Measurements from ENCODE around the gene PEF1. TPM values are rescaled to one million over a fixed set of nuclear protein-coding genes. Genes with fewer than 3 reads are reported as not detected.

PEF1 gene
- total RNA-seq, 1 experiment from 2014 or later, result 33.7 TPM

GRCh38 chr1:31632649-31633048 lies 12.0 kb downstream of the PEF1 start:
- ATAC-seq (no peak), DNase-seq (ENCODE audit: low spot score) (no peak)
- peaks cover 17% of the 10 kb centered on the region for H3K36me3 Mint-ChIP-seq
- TF ChIP-seq ETV6 (CRISPR knock-in tag; IDR thresholded peaks at IDR 0.05) (no peak), ZNF138 (CRISPR knock-in tag; conservative IDR thresholded peaks at IDR 0.05) (no peak), TEAD4 (CRISPR knock-in tag; IDR thresholded peaks at IDR 0.05) (no peak), ZNF671 (CRISPR knock-in tag; IDR thresholded peaks at IDR 0.05) (no peak), IRF1 (CRISPR knock-in tag; IDR thresholded peaks at IDR 0.05) (no peak), ZBTB43 (CRISPR knock-in tag; IDR thresholded peaks at IDR 0.05) (no peak), FOXJ3 (CRISPR knock-in tag; IDR thresholded peaks at IDR 0.05; ENCODE audit: borderline replicate concordance) (no peak), MLX (CRISPR knock-in tag; IDR thresholded peaks at IDR 0.05) (no peak)
- ChIA-PET CTCF (interaction anchor here (0.7 to 2.0 kb wide), 31 partner anchors 8 to 449 kb away, joined by 3 to 31 read pairs (median 4); partner anchors contain the start of genes COL16A1, FABP3, PEF1 and SPOCD1), POLR2A (no interaction called here)
- no peaks in the 10 kb centered on the region for H3K9me3 Mint-ChIP-seq
- H3K27me3 Mint-ChIP-seq (ENCODE audit: low read depth), result no peaks in the 10 kb centered on the region
- H3K27ac Mint-ChIP-seq, result no peak overlapping the region
- H3K4me3 Mint-ChIP-seq, result no peak overlapping the region
- H3K4me1 Mint-ChIP-seq, result no peaks in the 10 kb centered on the region

GRCh38 chr1:31628931-31629556 lies 15.6 kb downstream of the PEF1 start:
- 0 out of 2 replicates have a peak, but pooled peaks cover 4% of the 10 kb centered on the region for H3K4me1 Mint-ChIP-seq
- H3K36me3 Mint-ChIP-seq, result peaks cover 17% of the 10 kb centered on the region
- H3K4me3 Mint-ChIP-seq, result no peak overlapping the region
- ATAC-seq, result no peak
- H3K27ac Mint-ChIP-seq, result no peak overlapping the region
- DNase-seq (ENCODE audit: low spot score), result no peak
- TF ChIP-seq CDX4 (CRISPR knock-in tag; IDR thresholded peaks at IDR 0.05; ENCODE audit: borderline replicate concordance), result no peak
- no peak for TF ChIP-seq ZNF423 (CRISPR knock-in tag; IDR thresholded peaks at IDR 0.05)
- TF ChIP-seq ZNF416 (CRISPR knock-in tag; IDR thresholded peaks at IDR 0.05), result no peak
- no peak for TF ChIP-seq FOXK1 (CRISPR knock-in tag; IDR thresholded peaks at IDR 0.05)
- TF ChIP-seq TCF7 (CRISPR knock-in tag; IDR thresholded peaks at IDR 0.05; ENCODE audit: low read depth), result no peak
- TF ChIP-seq ZNF232 (CRISPR knock-in tag; IDR thresholded peaks at IDR 0.05), result no peak
- no peak for TF ChIP-seq ZNF219 (CRISPR knock-in tag; IDR thresholded peaks at IDR 0.05; ENCODE audit: borderline replicate concordance)
- no peak for TF ChIP-seq ZBTB43 (CRISPR knock-in tag; IDR thresholded peaks at IDR 0.05)
- no peak for TF ChIP-seq AR (CRISPR knock-in tag; IDR thresholded peaks at IDR 0.05)
- TF ChIP-seq PRDM15 (CRISPR knock-in tag; IDR thresholded peaks at IDR 0.05), result no peak
- POLR2A ChIA-PET, result no interaction called here
- no peaks in the 10 kb centered on the region for H3K27me3 Mint-ChIP-seq (ENCODE audit: low read depth)
- CTCF ChIA-PET, result interaction anchor here (0.8 to 1.9 kb wide), 3 partner anchors 11 to 80 kb away, joined by 3 to 9 read pairs (median 7); partner anchors contain the start of gene HCRTR1
- H3K9me3 Mint-ChIP-seq, result no peaks in the 10 kb centered on the region

Data from WTC11 (cell line).